ENCODE measurements around the gene RGP1. TPM values are rescaled to one million over a fixed set of nuclear protein-coding genes. Genes with fewer than 3 reads are reported as not detected.

Gene RGP1
- total and polyA plus RNA-seq, 9 of the 15 experiments (the other 6 are each of a cell fraction or from before 2014, with no cell fraction given) = 0.42 to 13.8 (median 6.7) TPM

DNA sequence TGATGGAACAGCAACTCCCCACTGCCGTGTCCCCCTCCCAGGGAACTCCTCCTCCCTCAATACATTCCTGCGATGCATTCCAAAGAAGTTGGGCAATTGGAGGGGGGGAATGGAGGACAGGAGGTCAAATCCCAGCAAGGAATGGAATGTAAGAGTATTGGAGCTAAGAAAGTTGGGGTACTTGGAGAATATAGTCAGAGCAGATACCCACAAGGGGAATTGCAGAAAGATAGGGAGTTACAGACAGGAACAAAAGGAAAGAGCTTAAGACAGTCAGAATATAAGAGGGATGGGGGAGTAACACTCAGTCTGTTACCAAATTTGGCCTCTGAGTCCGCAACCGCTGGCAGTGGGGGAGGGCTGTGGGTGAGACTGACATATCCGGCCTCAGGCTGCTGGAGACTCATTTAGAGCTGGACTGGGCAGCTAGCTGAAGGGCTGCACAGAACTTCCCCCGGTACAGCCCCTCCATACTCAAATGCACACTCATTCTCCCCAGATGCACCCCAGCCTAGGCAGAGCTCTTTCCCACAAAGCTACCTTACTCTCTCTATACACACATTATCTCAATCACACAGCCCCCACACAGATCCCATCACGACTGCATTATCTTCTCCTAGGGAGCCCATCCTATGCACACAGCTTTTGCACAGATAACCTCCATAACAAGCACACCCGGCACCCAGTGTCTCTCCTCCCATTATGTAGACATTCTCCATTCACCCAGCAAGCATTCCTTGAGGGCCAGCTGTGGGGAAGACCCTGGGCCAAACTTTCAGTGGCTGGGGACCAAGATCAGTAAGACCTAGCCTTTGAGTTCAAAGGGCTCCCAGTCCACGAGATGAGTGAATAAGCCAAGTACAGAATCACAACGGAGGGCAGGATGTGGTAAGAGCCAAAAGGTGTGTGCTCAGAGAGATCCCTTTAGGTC lies 20.8 kb upstream of the RGP1 start (continued):
- TF ChIP-seq KAT7 (CRISPR knock-in tag; IDR thresholded peaks at IDR 0.05; ENCODE audit: borderline replicate concordance) = 0 out of 2 replicates have a peak, but pooled peaks have one; percentile 42
- TF ChIP-seq, protein P1, sequence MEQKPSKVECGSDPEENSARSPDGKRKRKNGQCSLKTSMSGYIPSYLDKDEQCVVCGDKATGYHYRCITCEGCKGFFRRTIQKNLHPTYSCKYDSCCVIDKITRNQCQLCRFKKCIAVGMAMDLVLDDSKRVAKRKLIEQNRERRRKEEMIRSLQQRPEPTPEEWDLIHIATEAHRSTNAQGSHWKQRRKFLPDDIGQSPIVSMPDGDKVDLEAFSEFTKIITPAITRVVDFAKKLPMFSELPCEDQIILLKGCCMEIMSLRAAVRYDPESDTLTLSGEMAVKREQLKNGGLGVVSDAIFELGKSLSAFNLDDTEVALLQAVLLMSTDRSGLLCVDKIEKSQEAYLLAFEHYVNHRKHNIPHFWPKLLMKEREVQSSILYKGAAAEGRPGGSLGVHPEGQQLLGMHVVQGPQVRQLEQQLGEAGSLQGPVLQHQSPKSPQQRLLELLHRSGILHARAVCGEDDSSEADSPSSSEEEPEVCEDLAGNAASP (IDR thresholded peaks at IDR 0.05) = peak; percentile 79; the same call in 1 of the 2 replicates
- TF ChIP-seq ZNF586 (CRISPR knock-in tag; conservative IDR thresholded peaks at IDR 0.05) = no peak
- peak; percentile 28; the same call in 1 of the 2 replicates for TF ChIP-seq ZBTB7A (IDR thresholded peaks at IDR 0.05; ENCODE audit: borderline replicate concordance, control insufficient read depth, low read depth, low read length)
- no peak for TF ChIP-seq ATF1 (CRISPR knock-in tag; IDR thresholded peaks at IDR 0.05)
- TF ChIP-seq ATF1 (tag; IDR thresholded peaks at IDR 0.05) = 0 out of 2 replicates have a peak, but pooled peaks have one; percentile 45
- TF ChIP-seq ZNF165 (CRISPR knock-in tag; IDR thresholded peaks at IDR 0.05; ENCODE audit: borderline replicate concordance) = no peak
- TF ChIP-seq, protein P2, sequence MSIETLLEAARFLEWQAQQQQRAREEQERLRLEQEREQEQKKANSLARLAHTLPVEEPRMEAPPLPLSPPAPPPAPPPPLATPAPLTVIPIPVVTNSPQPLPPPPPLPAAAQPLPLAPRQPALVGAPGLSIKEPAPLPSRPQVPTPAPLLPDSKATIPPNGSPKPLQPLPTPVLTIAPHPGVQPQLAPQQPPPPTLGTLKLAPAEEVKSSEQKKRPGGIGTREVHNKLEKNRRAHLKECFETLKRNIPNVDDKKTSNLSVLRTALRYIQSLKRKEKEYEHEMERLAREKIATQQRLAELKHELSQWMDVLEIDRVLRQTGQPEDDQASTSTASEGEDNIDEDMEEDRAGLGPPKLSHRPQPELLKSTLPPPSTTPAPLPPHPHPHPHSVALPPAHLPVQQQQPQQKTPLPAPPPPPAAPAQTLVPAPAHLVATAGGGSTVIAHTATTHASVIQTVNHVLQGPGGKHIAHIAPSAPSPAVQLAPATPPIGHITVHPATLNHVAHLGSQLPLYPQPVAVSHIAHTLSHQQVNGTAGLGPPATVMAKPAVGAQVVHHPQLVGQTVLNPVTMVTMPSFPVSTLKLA (conservative IDR thresholded peaks at IDR 0.05) = peak in 1 of 2 experiments; percentile 67; a peak in 1 of 4 replicates
- TF ChIP-seq ZNF263 (CRISPR knock-in tag; IDR thresholded peaks at IDR 0.05; ENCODE audit: borderline replicate concordance) = no peak
- TF ChIP-seq ILF3 (IDR thresholded peaks at IDR 0.05; ENCODE audit: borderline replicate concordance) = no peak
- TF ChIP-seq KLF16 (IDR thresholded peaks at IDR 0.05) = peak; percentile 87; the same call in 1 of the 2 replicates
- TF ChIP-seq NFYB (IDR thresholded peaks at IDR 0.05; ENCODE audit: extremely low read depth, insufficient read length) = no peak
- 0 out of 2 replicates have a peak, but pooled peaks have one; percentile 26 for TF ChIP-seq HDGF (IDR thresholded peaks at IDR 0.05)
- 0 out of 2 replicates have a peak, but pooled peaks have one; percentile 18 for TF ChIP-seq EHMT2 (IDR thresholded peaks at IDR 0.05)
- peak; percentile 56; the same call in 1 of the 2 replicates for TF ChIP-seq ZNF175 (CRISPR knock-in tag; IDR thresholded peaks at IDR 0.05; ENCODE audit: low read depth)
- TF ChIP-seq TAF9B (IDR thresholded peaks at IDR 0.05; ENCODE audit: partially characterized antibody) = peak; percentile 77
- TF ChIP-seq ETV1 (tag; conservative IDR thresholded peaks at IDR 0.05; ENCODE audit: low read depth) = peak; percentile 94
- TF ChIP-seq DACH1 (IDR thresholded peaks at IDR 0.05; ENCODE audit: partially characterized antibody) = no peak
- TF ChIP-seq NBN (IDR thresholded peaks at IDR 0.05; ENCODE audit: low read depth) = peak; percentile 78
- TF ChIP-seq POLR2AphosphoS5 (IDR thresholded peaks at IDR 0.05; ENCODE audit: control insufficient read depth, insufficient read depth, low read depth, low read length) = peak; percentile 81
- TF ChIP-seq ERF (CRISPR knock-in tag; IDR thresholded peaks at IDR 0.05) = no peak
- no peak for TF ChIP-seq DMBX1 (CRISPR knock-in tag; IDR thresholded peaks at IDR 0.05; ENCODE audit: borderline replicate concordance)
